ENCODE measurements around the gene PSD. TPM values are rescaled to one million over a fixed set of nuclear protein-coding genes. Genes with fewer than 3 reads are reported as not detected.
A peak's percentile ranks its signal among the peaks of the same experiment; 100 is the strongest.

Gene PSD
- total RNA-seq, 1 experiment from 2014 or later = 0.75 TPM

GRCh38 chr10:102432162-102432950 lies 13.8 kb upstream of the PSD start, which contains the start of gene CUEDC2:
Gene CUEDC2 (minus strand): TSS chr10:102432574. CDS start chr10:102425188, 7,386 bp downstream.
- BruUV-seq (replicated peaks) = no TSS peak

GRCh38 chr10:102431452-102432124 lies 13.0 kb upstream of the PSD start:
- ChIA-PET CTCF (interaction anchor here (0.6 to 2.2 kb wide), 6 partner anchors 9 to 202 kb away, joined by 3 to 11 read pairs (median 4); partner anchors contain the start of genes C10orf95 and FBXL15), POLR2A (interaction anchor here (0.9 to 5.7 kb wide), 16 partner anchors 10 to 613 kb away, joined by 3 to 119 read pairs (median 6); partner anchors contain the start of genes ACTR1A, C10orf95, FBXL15 and NFKB2)
- H3K36me3 Mint-ChIP-seq (ENCODE audit: insufficient read depth, unreplicated experiment) = no peaks in the 10 kb centered on the region
- H3K9me3 Mint-ChIP-seq (ENCODE audit: unreplicated experiment) = no peaks in the 10 kb centered on the region
- H3K27ac Mint-ChIP-seq (ENCODE audit: low read depth, unreplicated experiment) = peak overlapping the region; percentile 94
- DNase-seq (ENCODE audit: unreplicated experiment) = peak; percentile 47
- H3K27me3 Mint-ChIP-seq (ENCODE audit: insufficient read depth, unreplicated experiment) = no peaks in the 10 kb centered on the region
- intact Hi-C loops (cut with micrococcal nuclease) = no loop called here
- TF ChIP-seq CTCF (IDR thresholded peaks at IDR 0.05; ENCODE audit: unreplicated experiment) = no peak
- H3K4me1 Mint-ChIP-seq (ENCODE audit: insufficient read depth, unreplicated experiment) = peaks cover 31% of the 10 kb centered on the region
- no TSS peak for BruUV-seq (replicated peaks)
- H3K4me3 Mint-ChIP-seq (ENCODE audit: unreplicated experiment) = peak overlapping the region; percentile 90

More at GRCh38 chr10:102432162-102432950, 13.8 kb upstream of the PSD start, which contains the start of gene CUEDC2:
- peaks cover 26% of the 10 kb centered on the region for H3K4me1 Mint-ChIP-seq (ENCODE audit: insufficient read depth, unreplicated experiment)
- intact Hi-C loops (cut with micrococcal nuclease) = no loop called here
- DNase-seq (ENCODE audit: unreplicated experiment) = peak; percentile 97
- no peaks in the 10 kb centered on the region for H3K36me3 Mint-ChIP-seq (ENCODE audit: insufficient read depth, unreplicated experiment)
- H3K4me3 Mint-ChIP-seq (ENCODE audit: unreplicated experiment) = peak within 1 kb of the TSS; percentile 90
- POLR2A ChIA-PET = interaction anchor here (0.7 to 5.7 kb wide), 26 partner anchors 10 to 614 kb away, joined by 3 to 119 read pairs (median 4); partner anchors contain the start of genes ACTR1A, C10orf95, FBXL15 and GBF1
- TF ChIP-seq CTCF (IDR thresholded peaks at IDR 0.05; ENCODE audit: unreplicated experiment) = no peak
- H3K9me3 Mint-ChIP-seq (ENCODE audit: unreplicated experiment) = no peaks in the 10 kb centered on the region
- no peaks in the 10 kb centered on the region for H3K27me3 Mint-ChIP-seq (ENCODE audit: insufficient read depth, unreplicated experiment)
- H3K27ac Mint-ChIP-seq (ENCODE audit: low read depth, unreplicated experiment) = peak within 1 kb of the TSS; percentile 94
- CTCF ChIA-PET = interaction anchor here (0.6 to 2.2 kb wide), 8 partner anchors 9 to 1426 kb away, joined by 3 to 11 read pairs (median 3); partner anchors contain the start of genes C10orf95 and FBXL15

GRCh38 chr10:102429468-102429867 lies 10.9 kb upstream of the PSD start:
- peaks cover 3% of the 10 kb centered on the region for H3K36me3 Mint-ChIP-seq (ENCODE audit: insufficient read depth, unreplicated experiment)
- BruUV-seq (replicated peaks) = no TSS peak
- intact Hi-C loops (cut with micrococcal nuclease) = loop anchor here (10.0 kb wide), 1 partner anchor 205 kb away; the partner anchor contains the start of gene ELOVL3
- no peaks in the 10 kb centered on the region for H3K27me3 Mint-ChIP-seq (ENCODE audit: insufficient read depth, unreplicated experiment)
- TF ChIP-seq CTCF (IDR thresholded peaks at IDR 0.05; ENCODE audit: unreplicated experiment) = no peak
- DNase-seq (ENCODE audit: unreplicated experiment) = no peak
- H3K4me1 Mint-ChIP-seq (ENCODE audit: insufficient read depth, unreplicated experiment) = peaks cover 16% of the 10 kb centered on the region
- H3K27ac Mint-ChIP-seq (ENCODE audit: low read depth, unreplicated experiment) = no peak overlapping the region
- POLR2A ChIA-PET = no interaction called here
- H3K4me3 Mint-ChIP-seq (ENCODE audit: unreplicated experiment) = no peak overlapping the region
- no peaks in the 10 kb centered on the region for H3K9me3 Mint-ChIP-seq (ENCODE audit: unreplicated experiment)
- CTCF ChIA-PET = interaction anchor here (0.7 kb wide), 2 partner anchors 26 to 30 kb away, joined by 3 to 4 read pairs; no protein-coding TSS in a partner anchor

All from MCF 10A (cell line).